ES-I3 (cell line): ENCODE data around the gene PRKAG2.

Experiments
- H3K36me3 ChIP-seq: 2 replicates; pipeline ENCODE4 v1.6.1; 2013; ENCODE audit warnings: mild to moderate bottlenecking, low read length, control low read depth, moderate library complexity; ENCODE audit not compliant: insufficient read depth
- H3K4me1 ChIP-seq: 2 replicates; pipeline ENCODE4 v1.6.1; 2013; ENCODE audit warnings: mild to moderate bottlenecking, control low read depth, low read length; ENCODE audit not compliant: insufficient read depth
- H3K9ac ChIP-seq: 2 replicates; pipeline ENCODE4 v1.6.1; 2013; ENCODE audit warnings: low read depth, mild to moderate bottlenecking, low read length, moderate library complexity
- H3K9me3 ChIP-seq: 2 replicates; pipeline ENCODE4 v1.6.1; 2013; ENCODE audit warnings: mild to moderate bottlenecking, low read length, moderate library complexity; ENCODE audit not compliant: control insufficient read depth, insufficient read depth

The PRKAG2 gene

DNA sequence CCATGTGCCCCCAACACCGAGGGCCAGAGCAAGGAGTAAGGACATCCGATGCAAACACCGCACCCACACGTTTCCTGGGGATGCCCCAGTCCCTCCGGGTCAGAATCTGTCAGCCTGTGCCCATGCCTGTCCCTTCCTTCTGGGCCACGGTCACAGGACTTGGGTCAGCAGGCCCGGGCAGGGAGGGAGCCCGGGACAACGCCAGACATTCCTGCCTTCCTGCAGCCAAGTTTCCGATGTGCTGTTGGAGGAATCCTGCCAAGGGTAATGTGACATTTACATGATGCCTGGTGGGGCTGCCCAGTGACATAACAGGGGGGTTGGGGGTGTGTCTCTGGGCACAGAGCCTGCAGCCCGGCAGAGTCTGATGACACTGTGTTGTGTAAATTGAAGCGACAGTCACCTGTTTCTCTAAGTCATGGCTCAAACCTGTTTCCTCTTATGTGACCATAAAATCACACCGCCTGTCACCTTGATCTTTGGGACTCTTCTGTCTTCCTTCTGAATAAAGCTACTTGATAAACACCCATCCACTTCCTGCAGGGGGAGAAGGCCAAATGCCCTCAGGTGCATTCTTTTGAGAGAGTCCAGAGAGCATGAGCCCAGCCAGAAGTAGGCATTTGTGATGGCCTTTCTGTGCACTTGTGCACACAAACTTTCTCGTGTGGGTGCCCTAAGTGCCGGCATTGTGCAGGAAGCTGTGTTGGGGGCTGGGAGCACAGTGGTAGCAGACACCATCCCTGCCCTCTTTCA lies 181.9 kb downstream of the PRKAG2 start:
- no peaks in the 10 kb centered on the region for H3K9me3 ChIP-seq
- H3K36me3 ChIP-seq = no peaks in the 10 kb centered on the region
- peaks cover 34% of the 10 kb centered on the region for H3K4me1 ChIP-seq
- H3K9ac ChIP-seq = no peak overlapping the region

DNA sequence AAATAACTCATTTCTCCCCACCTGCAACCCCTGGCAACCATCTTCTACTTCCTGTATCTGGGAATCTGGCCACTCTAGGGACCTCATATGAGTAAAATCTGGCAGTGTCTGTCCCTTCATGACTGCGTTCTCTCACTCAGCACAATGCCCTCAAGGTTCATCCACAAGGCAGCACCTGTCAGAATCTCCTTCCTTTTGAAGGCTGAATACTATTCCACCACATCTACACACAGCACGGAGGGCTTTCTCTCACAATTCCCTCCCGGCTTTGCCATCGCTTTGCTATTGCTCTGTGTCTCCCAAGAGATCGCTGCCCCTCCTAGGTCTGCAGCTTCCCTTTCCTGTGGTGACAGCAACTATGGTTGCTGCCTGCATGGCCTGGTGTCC lies 182.5 kb downstream of the PRKAG2 start:
- Histone ChIP-seq H3K4me1 (peaks cover 34% of the 10 kb centered on the region), H3K9me3 (no peaks in the 10 kb centered on the region), H3K36me3 (no peaks in the 10 kb centered on the region), H3K9ac (no peak overlapping the region)

DNA sequence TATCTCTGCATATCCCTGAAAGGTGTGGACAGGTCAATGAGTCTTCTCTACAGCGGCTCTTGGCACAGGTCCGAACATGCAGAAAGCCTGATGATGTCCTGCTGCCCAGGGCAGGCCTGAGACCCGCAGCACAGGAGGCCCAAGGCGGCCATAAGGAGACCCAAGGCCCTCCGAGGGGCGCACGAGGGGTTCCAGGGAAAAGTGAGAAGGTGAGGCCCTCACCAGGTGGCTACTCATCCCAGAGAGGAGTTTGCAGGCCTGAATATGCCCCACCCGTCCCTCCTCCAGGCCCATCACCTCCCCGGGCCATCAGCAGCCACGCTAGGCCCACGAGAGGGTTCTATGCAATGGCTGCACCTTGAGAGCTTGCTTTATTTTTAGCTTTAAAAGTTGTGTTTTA lies 183.8 kb downstream of the PRKAG2 start:
- H3K9ac ChIP-seq = no peak overlapping the region
- no peaks in the 10 kb centered on the region for H3K36me3 ChIP-seq
- peaks cover 46% of the 10 kb centered on the region for H3K4me1 ChIP-seq
- no peaks in the 10 kb centered on the region for H3K9me3 ChIP-seq

DNA sequence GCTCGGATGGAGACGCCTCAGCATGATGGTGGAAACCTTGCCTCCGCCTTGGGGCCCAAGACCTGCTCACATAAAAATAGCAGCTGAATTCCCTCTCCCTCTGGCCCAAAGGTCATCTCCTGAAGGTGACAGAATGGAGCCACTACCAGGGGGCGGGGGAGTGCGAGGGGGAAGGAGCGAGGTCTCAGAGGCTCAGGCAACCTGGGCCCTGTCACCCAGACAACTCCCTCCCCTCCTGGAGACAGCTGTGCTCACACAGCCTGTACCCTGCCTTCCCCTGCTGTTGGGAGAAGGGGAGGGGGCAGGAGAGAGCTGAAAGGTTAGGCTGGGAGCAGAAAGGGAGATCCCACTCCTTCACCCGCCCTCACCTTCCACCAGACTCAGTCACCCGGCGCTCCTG lies 184.2 kb downstream of the PRKAG2 start:
- H3K36me3 ChIP-seq = no peaks in the 10 kb centered on the region
- H3K9me3 ChIP-seq = no peaks in the 10 kb centered on the region
- H3K4me1 ChIP-seq = peaks cover 49% of the 10 kb centered on the region
- no peak overlapping the region for H3K9ac ChIP-seq

DNA sequence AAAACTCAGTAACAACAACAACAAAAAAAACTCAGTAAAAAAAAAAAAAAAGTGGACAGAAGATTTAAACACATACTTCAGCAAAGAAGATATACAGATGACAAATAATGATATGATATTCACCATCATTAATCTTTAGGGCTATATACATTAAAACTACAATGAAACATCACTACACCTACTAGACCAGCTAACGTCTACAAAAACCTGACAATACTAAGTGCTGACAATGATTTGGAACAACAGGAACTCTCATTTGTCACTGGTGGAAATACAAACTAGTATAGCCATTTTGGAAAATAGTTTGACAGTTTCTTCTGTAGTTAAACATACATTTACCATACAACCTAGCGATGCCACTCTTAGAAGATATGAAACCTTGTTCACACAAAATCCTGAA lies 185.5 kb downstream of the PRKAG2 start:
- H3K9me3 ChIP-seq = no peaks in the 10 kb centered on the region
- H3K9ac ChIP-seq = no peak overlapping the region
- no peaks in the 10 kb centered on the region for H3K36me3 ChIP-seq
- H3K4me1 ChIP-seq = peaks cover 48% of the 10 kb centered on the region

DNA sequence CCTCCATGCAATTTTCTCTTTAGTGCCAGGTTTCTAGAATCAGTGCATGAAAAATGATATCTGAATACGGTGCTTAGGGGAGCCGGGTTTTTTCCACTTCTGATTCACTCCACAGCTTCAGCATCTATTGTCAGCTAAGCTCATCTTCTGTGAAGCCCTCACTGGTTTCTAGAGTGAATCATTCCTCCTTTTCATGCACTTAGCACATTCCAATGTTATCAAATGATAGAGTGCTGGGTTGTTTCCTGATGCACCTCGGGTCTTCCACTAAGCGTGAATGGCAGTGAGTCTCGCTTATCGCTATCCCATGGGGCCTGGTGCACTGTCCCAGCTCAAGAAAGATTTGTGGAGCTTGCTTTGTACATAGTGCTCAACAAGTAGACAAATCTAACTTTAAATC lies 186.3 kb downstream of the PRKAG2 start:
- H3K4me1 ChIP-seq = peaks cover 45% of the 10 kb centered on the region

DNA sequence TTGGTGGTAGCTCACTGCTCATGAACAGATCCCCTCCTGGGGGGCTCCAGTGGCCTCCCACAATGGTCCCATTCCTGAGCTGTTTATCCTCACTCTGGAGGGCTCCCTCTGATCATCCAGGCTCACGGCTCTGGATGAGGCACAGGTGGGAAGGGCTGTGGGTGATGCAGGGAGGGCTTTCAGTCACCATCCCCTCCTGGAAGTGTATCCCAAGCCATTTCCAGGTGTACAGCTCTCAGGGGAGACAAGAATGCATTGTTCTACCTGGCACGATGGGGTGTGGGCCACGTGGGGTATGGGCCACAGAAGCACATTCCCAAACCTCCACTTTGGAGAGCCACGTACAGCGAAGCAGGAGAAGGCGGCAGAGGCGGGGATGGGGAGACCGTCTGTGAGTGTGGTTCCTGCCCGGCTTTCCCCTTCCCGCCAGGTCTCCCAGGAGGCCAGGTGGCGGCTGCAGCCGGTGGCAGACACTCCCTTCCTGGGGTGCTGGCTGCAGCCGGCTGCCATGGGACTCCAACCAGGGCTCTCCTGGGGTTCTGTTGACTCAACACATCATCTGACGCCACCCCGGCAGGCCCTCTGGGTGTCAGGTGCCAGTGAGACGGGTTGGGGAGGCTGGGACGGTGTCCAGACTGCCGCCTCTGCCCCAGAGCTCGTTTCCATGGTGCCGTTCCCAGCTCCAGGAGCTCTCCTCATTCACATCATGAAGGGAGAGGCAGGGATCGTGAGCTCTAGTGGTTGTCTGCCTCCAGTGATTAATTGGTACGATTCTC lies 187.5 kb downstream of the PRKAG2 start:
- no peak overlapping the region for H3K9ac ChIP-seq

More for the DNA sequence above, 186.3 kb downstream of the PRKAG2 start:
- Histone ChIP-seq H3K9ac (no peak overlapping the region), H3K36me3 (no peaks in the 10 kb centered on the region), H3K9me3 (no peaks in the 10 kb centered on the region)

DNA sequence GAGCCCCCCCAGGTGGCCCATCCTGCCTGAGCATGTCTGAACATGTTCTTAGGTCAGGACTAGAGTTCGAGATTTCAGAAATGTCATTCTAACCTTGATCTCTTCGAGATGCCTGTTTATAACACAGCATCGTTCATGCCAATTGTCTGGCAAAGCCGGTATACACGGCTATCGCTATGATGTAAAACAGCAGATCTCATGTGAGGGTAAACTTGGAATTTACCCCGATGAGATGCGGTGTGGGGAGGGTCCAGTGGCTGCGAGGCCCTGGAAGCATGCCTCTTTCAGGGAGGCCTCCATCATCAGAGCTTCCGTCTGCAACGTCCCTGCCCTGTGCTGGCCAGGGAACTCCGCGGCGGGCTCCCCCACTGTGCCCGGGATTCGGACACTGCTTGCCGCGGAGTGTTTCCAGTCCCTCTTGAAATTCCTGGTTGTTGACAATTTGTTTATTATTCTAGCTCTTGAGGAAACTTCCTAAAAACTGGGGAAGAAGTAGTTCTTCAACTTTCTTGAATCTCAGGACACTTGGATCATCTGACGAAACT lies 188.6 kb downstream of the PRKAG2 start:
- H3K9me3 ChIP-seq = no peaks in the 10 kb centered on the region
- H3K9ac ChIP-seq = no peak overlapping the region
- peaks cover 37% of the 10 kb centered on the region for H3K4me1 ChIP-seq
- no peaks in the 10 kb centered on the region for H3K36me3 ChIP-seq

More for the DNA sequence above, 187.5 kb downstream of the PRKAG2 start:
- Histone ChIP-seq H3K9me3 (no peaks in the 10 kb centered on the region), H3K4me1 (peaks cover 37% of the 10 kb centered on the region), H3K36me3 (no peaks in the 10 kb centered on the region)

DNA sequence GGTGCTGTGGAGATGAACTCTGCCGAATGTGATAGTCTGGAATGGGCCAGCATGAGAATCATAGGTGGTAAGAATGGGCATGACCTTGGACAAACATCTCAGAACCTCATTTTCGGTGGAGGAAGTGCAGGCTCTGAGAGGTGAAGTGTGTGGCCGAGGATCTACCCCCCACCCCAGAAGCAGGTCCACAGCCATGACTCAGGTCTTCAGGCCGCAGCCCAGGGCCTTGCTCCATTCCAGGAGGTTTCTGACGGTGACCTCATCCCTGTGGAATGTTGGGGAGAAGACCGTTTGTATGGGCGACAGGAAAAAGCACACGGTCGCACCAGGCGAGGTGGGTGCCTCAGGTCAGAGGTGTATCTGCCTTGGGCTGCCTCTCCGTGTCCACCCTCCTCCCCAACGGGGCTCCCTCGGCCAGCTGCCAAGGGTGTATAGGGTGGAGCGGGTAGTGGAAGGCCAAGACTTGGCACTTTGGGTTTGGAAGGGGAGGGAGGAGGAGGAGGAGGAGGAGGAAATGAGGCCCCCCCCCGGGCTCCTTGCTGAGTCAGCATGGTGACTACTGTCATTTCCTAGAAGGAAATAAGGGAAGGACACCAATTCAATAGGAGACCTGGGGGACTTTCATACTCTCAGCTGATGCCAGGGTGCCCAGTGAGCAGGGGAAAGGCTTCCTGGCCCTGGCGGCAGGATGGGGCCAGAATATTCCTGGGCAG lies 189.2 kb downstream of the PRKAG2 start:
- H3K9ac ChIP-seq = no peak overlapping the region
- H3K36me3 ChIP-seq = no peaks in the 10 kb centered on the region
- no peaks in the 10 kb centered on the region for H3K9me3 ChIP-seq
- H3K4me1 ChIP-seq = peaks cover 32% of the 10 kb centered on the region

DNA sequence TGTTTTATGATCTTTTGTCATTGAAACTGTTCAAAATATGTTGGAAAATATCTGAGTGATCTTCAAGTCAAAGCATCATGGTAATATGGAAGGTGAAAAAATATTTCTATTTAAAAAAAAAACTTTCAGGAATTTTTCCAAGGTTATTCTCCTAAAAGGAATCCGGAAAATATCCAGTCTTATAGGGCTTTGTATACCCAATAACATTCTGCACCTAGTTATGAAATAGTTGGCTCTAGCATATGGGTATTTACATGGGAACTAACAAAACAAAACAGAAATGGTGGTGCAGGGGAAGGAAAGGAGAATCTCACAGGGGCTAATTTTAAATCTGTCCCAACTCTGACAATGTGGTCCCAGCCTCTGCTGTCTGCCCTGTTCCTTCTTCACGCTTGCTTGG lies 190.1 kb downstream of the PRKAG2 start:
- no peak overlapping the region for H3K9ac ChIP-seq
- H3K9me3 ChIP-seq = no peaks in the 10 kb centered on the region
- H3K4me1 ChIP-seq = peaks cover 29% of the 10 kb centered on the region
- H3K36me3 ChIP-seq = no peaks in the 10 kb centered on the region

DNA sequence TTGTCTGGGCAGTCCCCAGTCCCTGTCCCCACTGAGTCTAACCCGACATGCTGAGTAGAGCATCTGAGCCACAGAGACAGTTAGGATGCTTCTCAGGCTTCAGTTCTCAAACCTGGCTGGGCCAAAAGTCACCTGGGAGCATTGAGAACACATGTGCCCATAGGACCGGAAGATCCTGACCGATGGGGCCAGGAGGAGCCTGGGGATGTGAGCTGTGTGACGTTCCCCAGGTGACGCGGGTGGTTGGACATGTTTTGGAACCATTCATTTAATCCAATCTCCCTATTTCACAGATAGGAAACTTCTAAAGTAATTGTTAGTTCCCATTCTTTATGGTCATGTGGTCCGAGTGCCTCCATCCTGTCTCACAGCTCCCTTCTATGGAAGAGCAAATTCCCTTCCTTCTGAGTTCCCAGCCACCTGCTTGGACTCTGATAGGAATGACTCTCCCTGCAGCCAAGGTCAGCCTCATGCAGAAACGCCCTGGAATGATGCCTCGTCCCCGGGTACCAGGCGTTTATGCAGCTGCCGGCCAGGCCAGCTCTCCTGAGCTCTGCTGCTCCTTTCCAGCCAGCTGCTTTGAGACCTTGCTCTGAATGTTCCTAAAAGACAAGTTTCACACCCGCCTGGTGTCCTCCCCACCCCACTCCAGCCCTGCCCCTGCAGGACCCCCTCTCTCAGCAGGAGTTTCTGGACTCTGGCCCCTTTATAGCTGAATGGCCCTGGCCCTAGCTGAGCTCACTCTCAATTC lies 190.7 kb downstream of the PRKAG2 start:
- H3K9me3 ChIP-seq = no peaks in the 10 kb centered on the region
- H3K9ac ChIP-seq = no peak overlapping the region
- peaks cover 29% of the 10 kb centered on the region for H3K4me1 ChIP-seq
- no peaks in the 10 kb centered on the region for H3K36me3 ChIP-seq

DNA sequence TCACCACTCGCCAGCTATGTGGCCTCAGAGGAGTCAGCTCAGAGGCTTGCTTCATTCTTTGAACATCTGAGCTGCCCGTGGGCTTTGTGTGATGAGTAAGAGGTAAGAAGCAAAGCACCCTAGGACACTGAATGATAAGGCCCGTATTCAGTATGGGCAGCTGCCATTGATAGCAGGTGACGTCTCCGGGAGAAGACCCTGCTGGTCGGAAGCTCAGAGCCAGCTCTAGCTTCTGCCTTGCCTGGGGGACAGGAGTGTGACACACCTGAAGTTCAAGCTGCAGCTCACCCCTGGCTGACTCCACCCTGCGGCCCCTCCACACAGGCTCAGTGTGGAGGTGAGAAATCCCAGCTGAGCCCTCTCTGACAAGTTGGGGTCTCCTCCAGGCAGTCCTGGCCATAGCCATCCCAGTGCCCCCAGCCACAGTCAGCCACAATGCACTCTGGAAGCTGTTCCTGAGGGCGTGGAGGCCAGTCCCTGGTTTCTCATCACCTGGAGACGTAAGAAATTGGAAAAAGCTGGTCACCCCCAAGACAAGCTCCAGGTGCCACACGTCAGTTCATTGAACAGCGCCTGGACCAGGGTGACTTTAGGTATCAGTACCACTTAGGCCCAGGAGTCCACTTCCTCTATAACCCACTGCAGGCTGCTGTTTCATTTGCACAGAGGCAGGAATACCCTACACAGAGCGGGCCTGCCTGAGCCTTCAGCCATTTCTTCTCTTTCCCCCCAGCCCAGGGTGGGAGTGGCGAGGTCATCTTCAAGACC lies 192.3 kb downstream of the PRKAG2 start:
- no peak overlapping the region for H3K9ac ChIP-seq
- no peaks in the 10 kb centered on the region for H3K9me3 ChIP-seq
- peaks cover 29% of the 10 kb centered on the region for H3K4me1 ChIP-seq
- H3K36me3 ChIP-seq = no peaks in the 10 kb centered on the region

DNA sequence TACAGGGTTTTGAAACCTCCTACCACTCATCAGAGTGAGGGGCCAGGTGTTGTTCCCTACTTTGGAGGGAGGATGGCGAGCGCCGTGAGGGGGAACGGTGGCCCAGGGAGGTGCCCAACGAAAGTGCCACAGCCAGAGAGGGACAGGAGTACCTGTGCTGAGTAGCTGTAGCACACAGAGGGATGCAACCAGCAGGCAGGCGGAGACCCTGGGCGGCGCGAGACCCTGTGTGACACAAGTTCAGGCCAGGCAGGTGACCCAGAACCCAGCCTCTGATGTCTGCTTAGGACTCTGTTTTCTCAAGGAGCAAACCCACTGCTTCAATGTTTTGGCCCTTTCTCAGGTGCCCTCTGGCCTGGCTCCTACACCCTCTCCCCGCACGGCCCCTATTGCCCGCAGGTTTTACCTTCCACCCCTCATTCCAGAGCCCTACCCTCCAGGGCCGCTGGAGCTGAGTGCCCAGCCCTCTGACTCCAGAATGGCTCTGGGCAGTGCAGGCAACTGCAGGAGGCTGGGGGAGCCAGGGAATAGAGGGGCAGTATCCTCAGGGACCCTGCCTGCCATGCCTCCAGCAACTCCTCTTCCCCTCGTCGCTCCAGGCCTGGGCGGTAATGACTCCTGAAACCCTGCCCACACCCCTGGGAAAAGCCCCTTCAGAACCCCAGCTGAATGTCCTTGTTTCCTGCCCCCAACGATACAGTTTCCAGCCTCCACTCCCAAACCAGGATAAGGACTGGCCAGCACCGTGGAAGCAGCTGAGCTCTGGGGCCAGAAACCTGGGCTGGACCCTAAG lies 193.1 kb downstream of the PRKAG2 start:
- H3K36me3 ChIP-seq = no peaks in the 10 kb centered on the region

More for the DNA sequence above, 193.1 kb downstream of the PRKAG2 start:
- Histone ChIP-seq H3K4me1 (peaks cover 27% of the 10 kb centered on the region), H3K9me3 (no peaks in the 10 kb centered on the region), H3K9ac (no peak overlapping the region)
